PC-9 (cell line): ENCODE data around the gene SIX1. TPM values are rescaled to one million over a fixed set of nuclear protein-coding genes. Genes with fewer than 3 reads are reported as not detected.

Experiments
- BruUV-seq: library from RNA; stranded (reverse); fragments of 400-500 nt; replicated peaks from 2 replicates; lab custom pipeline; 2021; lab: Mats Ljungman, UMichigan
- CTCF ChIA-PET: fragments of 300-600 bp; sonication (Branson Sonifier 250); formaldehyde crosslinking; loops from one replicate; lab custom pipeline; 2022; ENCODE audit warnings: antibody characterized with exemption; lab: Charles Lee
- POLR2A ChIA-PET: fragments of 300-600 bp; sonication (Branson Sonifier 250); formaldehyde crosslinking; loops from one replicate; lab custom pipeline; 2022; ENCODE audit warnings: antibody characterized with exemption; ENCODE audit not compliant: unreplicated experiment; lab: Charles Lee
- DNase-seq, 2 experiments: peaks; one replicate each; pipeline versions ENCODE4 v3.0.0 to v3.0.0-alpha.2; 2015 to 2022; ENCODE audit warnings: mixed read lengths in 1 of 2
- H2AFZ ChIP-seq: fragments of 200-600 bp; sonication (generic); 2 replicates; pipeline ENCODE4 v1.8.1; 2017; ENCODE audit warnings: antibody characterized with exemption
- H3F3A ChIP-seq: fragments of 200-600 bp; sonication (generic); 2 replicates; pipeline ENCODE4 v1.8.1; 2017; ENCODE audit warnings: antibody characterized with exemption, mild to moderate bottlenecking, low read depth; ENCODE audit not compliant: insufficient read depth
- H3K27ac ChIP-seq: fragments of 200-600 bp; sonication (generic); 2 replicates; pipeline ENCODE4 v1.6.1; 2016; ENCODE audit warnings: mixed run types
- H3K27me3 ChIP-seq: fragments of 200-600 bp; sonication (generic); 2 replicates; pipeline ENCODE4 v1.6.1; 2016; ENCODE audit warnings: low read depth, mixed run types; ENCODE audit not compliant: insufficient read depth
- H3K36me3 ChIP-seq: fragments of 200-600 bp; sonication (generic); 2 replicates; pipeline ENCODE4 v1.6.1; 2016; ENCODE audit warnings: low read depth, mixed run types
- H3K4me1 ChIP-seq: fragments of 200-600 bp; sonication (generic); replicated peaks from 2 replicates; pipeline ENCODE4 v1.6.1; 2016; ENCODE audit warnings: mixed run types; ENCODE audit not compliant: insufficient read depth
- H3K4me2 ChIP-seq: fragments of 200-600 bp; sonication (generic); 2 replicates; pipeline ENCODE4 v1.6.1; 2017; ENCODE audit warnings: mixed run types
- H3K4me3 ChIP-seq: fragments of 200-600 bp; sonication (generic); 2 replicates; pipeline ENCODE4 v1.6.1; 2016; ENCODE audit warnings: mixed run types
- H3K79me2 ChIP-seq: fragments of 200-600 bp; sonication (generic); 2 replicates; pipeline ENCODE4 v1.6.1; 2017; ENCODE audit warnings: low read depth, mixed run types
- H3K9me2 ChIP-seq: fragments of 200-600 bp; sonication (generic); 2 replicates; pipeline ENCODE4 v1.8.1; 2017; ENCODE audit warnings: mild to moderate bottlenecking; ENCODE audit not compliant: insufficient read depth
- H3K9me3 ChIP-seq: fragments of 200-600 bp; sonication (generic); 2 replicates; pipeline ENCODE4 v1.8.1; 2016; ENCODE audit warnings: low read depth; ENCODE audit not compliant: insufficient read depth
- H4K20me1 ChIP-seq: fragments of 200-600 bp; sonication (generic); 2 replicates; pipeline ENCODE4 v1.8.1; 2017; ENCODE audit not compliant: insufficient read depth
- EZH2 ChIP-seq: fragments of 200-600 bp; sonication (generic); IDR thresholded peaks from 2 replicates; pipeline ENCODE4 v1.8.0; 2017; ENCODE audit warnings: antibody characterized with exemption, low read depth
- intact Hi-C: fragments of 100-400 bp; cut with micrococcal nuclease; formaldehyde crosslinking; loops from one replicate; pipeline ENCODE4 v1.10.0; 2022; ENCODE audit not compliant: unreplicated experiment
- total RNA-seq: library from RNA; stranded (reverse); gene quantifications from 2 replicates; pipeline ENCODE4 v1.2.3, GENCODE V29; 2021
- TF ChIP-seq, protein P1 (sequence below): fragments of 200-600 bp; sonication (generic); conservative IDR thresholded peaks from 2 replicates; pipeline ENCODE4 v1.6.1; 2017; ENCODE audit warnings: mixed run types, antibody characterized with exemption, mild to moderate bottlenecking, moderate library complexity

The SIX1 gene
- total RNA-seq, 1 experiment from 2014 or later, result 8.1 TPM

DNA sequence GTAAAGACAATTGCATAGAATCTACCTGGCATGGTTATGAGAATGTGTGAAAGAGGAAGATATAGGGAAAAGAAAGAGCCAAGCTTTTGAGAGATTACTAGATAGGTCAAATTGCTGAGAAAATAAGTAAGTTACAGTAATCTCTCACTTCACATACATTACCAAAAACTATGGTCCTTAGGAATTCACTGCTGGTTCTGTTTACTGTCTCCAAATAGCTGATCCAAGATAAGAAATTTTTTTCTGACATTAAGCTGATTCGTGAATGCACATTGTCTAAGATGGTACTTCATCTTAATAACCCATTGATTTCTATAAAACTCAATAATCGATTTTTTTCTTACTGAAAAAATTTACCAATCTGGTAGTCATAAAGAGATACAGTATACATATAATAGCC, 17.4 kb downstream of the SIX1 start:
- Histone ChIP-seq H3K79me2 (no peaks in the 10 kb centered on the region), H3K4me2 (no peak overlapping the region), H4K20me1 (no peaks in the 10 kb centered on the region), H3F3A (no peaks in the 10 kb centered on the region), H2AFZ (no peak overlapping the region), H3K9me2 (0 out of 2 replicates have a peak, but pooled peaks cover 5% of the 10 kb centered on the region), H3K4me3 (no peak overlapping the region), H3K4me1 (no peaks in the 10 kb centered on the region), H3K36me3 (no peaks in the 10 kb centered on the region), H3K27ac (no peak overlapping the region), H3K27me3 (no peaks in the 10 kb centered on the region), H3K9me3 (no peaks in the 10 kb centered on the region; the same call in 1 of the 2 replicates)
- CTCF ChIA-PET, result no interaction called here
- BruUV-seq, result no TSS peak
- TF ChIP-seq, protein P1, sequence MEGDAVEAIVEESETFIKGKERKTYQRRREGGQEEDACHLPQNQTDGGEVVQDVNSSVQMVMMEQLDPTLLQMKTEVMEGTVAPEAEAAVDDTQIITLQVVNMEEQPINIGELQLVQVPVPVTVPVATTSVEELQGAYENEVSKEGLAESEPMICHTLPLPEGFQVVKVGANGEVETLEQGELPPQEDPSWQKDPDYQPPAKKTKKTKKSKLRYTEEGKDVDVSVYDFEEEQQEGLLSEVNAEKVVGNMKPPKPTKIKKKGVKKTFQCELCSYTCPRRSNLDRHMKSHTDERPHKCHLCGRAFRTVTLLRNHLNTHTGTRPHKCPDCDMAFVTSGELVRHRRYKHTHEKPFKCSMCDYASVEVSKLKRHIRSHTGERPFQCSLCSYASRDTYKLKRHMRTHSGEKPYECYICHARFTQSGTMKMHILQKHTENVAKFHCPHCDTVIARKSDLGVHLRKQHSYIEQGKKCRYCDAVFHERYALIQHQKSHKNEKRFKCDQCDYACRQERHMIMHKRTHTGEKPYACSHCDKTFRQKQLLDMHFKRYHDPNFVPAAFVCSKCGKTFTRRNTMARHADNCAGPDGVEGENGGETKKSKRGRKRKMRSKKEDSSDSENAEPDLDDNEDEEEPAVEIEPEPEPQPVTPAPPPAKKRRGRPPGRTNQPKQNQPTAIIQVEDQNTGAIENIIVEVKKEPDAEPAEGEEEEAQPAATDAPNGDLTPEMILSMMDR, result no peak
- TF ChIP-seq EZH2, result no peak
- DNase-seq, result no peak
- POLR2A ChIA-PET, result interaction anchor here (0.6 kb wide), 3 partner anchors 37 to 894 kb away, joined by 3 to 5 read pairs (median 5); no protein-coding TSS in a partner anchor
- intact Hi-C loops, result no loop called here

GRCh38 chr14:60630129-60630528, 19.1 kb downstream of the SIX1 start:
- no peaks in the 10 kb centered on the region for H3K36me3 ChIP-seq
- H3K4me2 ChIP-seq, result no peak overlapping the region
- H3K27me3 ChIP-seq, result no peaks in the 10 kb centered on the region
- no peak overlapping the region for H3K4me3 ChIP-seq
- CTCF ChIA-PET, result no interaction called here
- no peaks in the 10 kb centered on the region for H3F3A ChIP-seq
- DNase-seq, result no peak
- H4K20me1 ChIP-seq, result no peaks in the 10 kb centered on the region
- BruUV-seq, result no TSS peak
- H3K79me2 ChIP-seq, result no peaks in the 10 kb centered on the region
- H3K27ac ChIP-seq, result no peak overlapping the region
- no peak overlapping the region for H2AFZ ChIP-seq
- H3K4me1 ChIP-seq, result no peaks in the 10 kb centered on the region
- POLR2A ChIA-PET, result no interaction called here
- H3K9me2 ChIP-seq, result 0 out of 2 replicates have a peak, but pooled peaks cover 5% of the 10 kb centered on the region
- H3K9me3 ChIP-seq, result no peaks in the 10 kb centered on the region; the same call in 1 of the 2 replicates
- intact Hi-C loops, result no loop called here
- TF ChIP-seq, protein P1, result no peak
- no peak for TF ChIP-seq EZH2

DNA sequence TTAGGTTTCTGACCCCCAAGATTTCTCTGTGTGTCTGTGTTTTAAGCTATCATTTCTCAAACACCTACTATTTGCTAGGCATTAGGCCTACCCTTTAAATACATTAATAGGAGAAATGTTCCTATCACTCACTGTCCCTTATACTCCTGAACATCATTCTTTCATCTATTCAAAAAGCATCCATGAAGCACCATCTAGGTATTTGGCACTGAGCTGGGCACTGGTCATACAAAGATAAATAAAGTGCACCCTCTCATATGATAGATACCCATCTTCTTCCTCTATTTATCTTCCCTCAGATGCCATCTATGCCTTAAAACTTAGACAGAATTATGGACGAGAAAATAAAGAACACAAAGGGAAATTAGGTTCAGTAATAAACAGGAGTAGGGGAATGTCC, 20.4 kb downstream of the SIX1 start:
- Histone ChIP-seq H3F3A (no peaks in the 10 kb centered on the region), H3K4me1 (no peaks in the 10 kb centered on the region), H3K27ac (no peak overlapping the region), H3K9me2 (0 out of 2 replicates have a peak, but pooled peaks cover 5% of the 10 kb centered on the region), H3K27me3 (no peaks in the 10 kb centered on the region), H3K79me2 (no peaks in the 10 kb centered on the region), H3K9me3 (no peaks in the 10 kb centered on the region; the same call in 1 of the 2 replicates), H4K20me1 (no peaks in the 10 kb centered on the region), H3K36me3 (no peaks in the 10 kb centered on the region), H2AFZ (no peak overlapping the region), H3K4me3 (no peak overlapping the region), H3K4me2 (no peak overlapping the region)
- CTCF ChIA-PET, result no interaction called here
- intact Hi-C loops, result loop anchor here (5.0 to 10.0 kb wide), 3 partner anchors 476 to 1498 kb away; no protein-coding TSS in a partner anchor
- no TSS peak for BruUV-seq
- no peak for DNase-seq
- POLR2A ChIA-PET, result interaction anchor here (0.5 to 0.6 kb wide), 2 partner anchors 10 to 1114 kb away, joined by 4 to 8 read pairs; no protein-coding TSS in a partner anchor
- TF ChIP-seq EZH2, result no peak
- TF ChIP-seq, protein P1, result no peak
